Hepatocyte (in vitro differentiated cells): ENCODE results near the gene CERK.

Experiments
- CTCF ChIP-seq: fragments of 200-600 bp; sonication (generic); IDR thresholded peaks from 2 replicates; pipeline ENCODE4 v1.5.1; 2016; ENCODE audit warnings: antibody characterized with exemption, mild to moderate bottlenecking; ENCODE audit not compliant: poor library complexity
- EZH2phosphoT487 ChIP-seq: fragments of 200-600 bp; sonication (generic); IDR thresholded peaks from one replicate; pipeline ENCODE4 v1.6.1; 2018; ENCODE audit warnings: antibody characterized with exemption, mild to moderate bottlenecking, low read depth, moderate library complexity; ENCODE audit not compliant: unreplicated experiment, severe bottlenecking

DNA sequence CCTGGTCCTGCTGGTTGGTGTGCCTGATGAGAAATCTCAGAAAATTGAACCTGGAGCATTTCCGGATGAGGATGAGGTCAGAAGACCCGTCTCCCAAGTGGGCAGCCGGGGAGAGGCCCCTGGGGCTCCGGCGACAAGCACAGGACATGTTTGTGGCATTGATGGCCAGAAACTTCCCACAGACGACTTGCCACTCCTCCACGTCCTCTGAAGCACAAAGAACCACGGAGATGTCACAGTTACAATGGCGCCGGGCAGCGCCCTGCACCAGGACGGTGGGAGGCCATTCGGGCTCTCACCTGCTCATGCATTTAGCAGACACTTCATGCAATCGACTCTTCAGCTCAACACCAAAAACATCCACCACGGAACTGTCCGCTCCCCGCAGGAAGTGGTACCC is 46.5 kb downstream of the CERK start:
- no peak for TF ChIP-seq CTCF
- TF ChIP-seq EZH2phosphoT487, result no peak
